GM12878 (cell line): ENCODE measurements around the gene GRHL1. TPM values are rescaled to one million over a fixed set of nuclear protein-coding genes. Genes with fewer than 3 reads are reported as not detected.

ENCODE experiments used
- ATAC-seq: fragments of 200-7000 bp; cut with Tn5 transposase; 3 replicates; pipeline ENCODE4 v1.9.1; 2020; ENCODE audit warnings: mild to moderate bottlenecking, moderate library complexity
- BruUV-seq: library from RNA; stranded (reverse); fragments of 400-500 nt; replicated peaks from 2 replicates; lab custom pipeline; 2021; lab: Mats Ljungman, UMichigan
- CTCF ChIA-PET: fragments of 300-600 bp; sonication (Branson Sonifier 250); formaldehyde crosslinking; extraction: SDS; loops from one replicate; lab custom pipeline; 2021; ENCODE audit warnings: inconsistent platforms; lab: Yijun Ruan, JAX
- POLR2A ChIA-PET: fragments of 350-600 bp; formaldehyde crosslinking; extraction: SDS; loops from one replicate; lab custom pipeline; 2021; ENCODE audit warnings: inconsistent platforms; lab: Charles Lee
- RAD21 ChIA-PET: fragments of 300-600 bp; sonication (Branson Sonifier 250); formaldehyde crosslinking; loops from one replicate; lab custom pipeline; 2023; ENCODE audit warnings: antibody characterized with exemption; ENCODE audit not compliant: unreplicated experiment; lab: Charles Lee
- SMC1A ChIA-PET: fragments of 300-600 bp; sonication (Branson Sonifier 250); formaldehyde crosslinking; loops from one replicate; lab custom pipeline; 2023; ENCODE audit not compliant: unreplicated experiment, uncharacterized antibody; lab: Charles Lee
- DNase-seq: peaks from one replicate; pipeline ENCODE4 v3.0.0-alpha.2; 2011; ENCODE audit warnings: low read depth, low spot score
- FAIRE-seq: peaks from 3 replicates; lab custom pipeline; 2011; peaks lifted over from hg19 to GRCh38; lab: Jason Lieb, UNC
- H2AFZ ChIP-seq: 2 replicates; pipeline ENCODE4 v1.6.0; 2011; ENCODE audit warnings: low read depth, low read length, control low read depth; ENCODE audit not compliant: control insufficient read depth
- H3K27ac ChIP-seq: 2 replicates; pipeline ENCODE4 v1.5.1; 2011; ENCODE audit warnings: control low read depth; ENCODE audit not compliant: control insufficient read depth, insufficient read depth
- H3K27me3 ChIP-seq, 2 experiments: replicated peaks in 1 of 2; 2 replicates each; pipeline versions ENCODE4 v1.6.0 to v1.6.1; 2011; ENCODE audit warnings: low read length in 1 of 2; ENCODE audit not compliant: control insufficient read depth in 2 of 2, insufficient read depth in 2 of 2
- H3K36me3 ChIP-seq, 2 experiments: 2 replicates each; pipeline ENCODE4 v1.5.1; 2011; ENCODE audit warnings: low read length in 1 of 2; ENCODE audit not compliant: control insufficient read depth in 2 of 2, insufficient read depth in 2 of 2
- H3K4me1 ChIP-seq: 2 replicates; pipeline ENCODE4 v1.6.1; 2011; ENCODE audit warnings: mild to moderate bottlenecking, low read length, moderate library complexity, mixed read lengths; ENCODE audit not compliant: control insufficient read depth, insufficient read depth
- H3K4me2 ChIP-seq: 2 replicates; pipeline ENCODE4 v1.6.0; 2011; ENCODE audit warnings: control low read depth; ENCODE audit not compliant: control insufficient read depth, insufficient read depth
- H3K4me3 ChIP-seq: fragments of 200-600 bp; sonication (generic); 2 replicates; pipeline ENCODE4 v1.5.1; 2016
- H3K79me2 ChIP-seq: 2 replicates; pipeline ENCODE4 v1.6.0; 2011; ENCODE audit warnings: low read length; ENCODE audit not compliant: control insufficient read depth, insufficient read depth
- H3K9ac ChIP-seq: 2 replicates; pipeline ENCODE4 v1.8.0; 2011; ENCODE audit warnings: low read length, control low read depth, mixed read lengths; ENCODE audit not compliant: control insufficient read depth, insufficient read depth
- H3K9me3 ChIP-seq: replicated peaks from 3 replicates; pipeline ENCODE4 v1.5.1; 2011; ENCODE audit warnings: mild to moderate bottlenecking, low read length; ENCODE audit not compliant: control insufficient read depth, insufficient read depth
- H4K20me1 ChIP-seq: 2 replicates; pipeline ENCODE4 v1.6.0; 2011; ENCODE audit not compliant: control insufficient read depth, insufficient read depth
- CEBPZ ChIP-seq: fragments of 150-350 bp; IDR thresholded peaks from 2 replicates; pipeline ENCODE4 v1.6.1; 2016; ENCODE audit warnings: low read depth, low read length
- NFXL1 ChIP-seq: fragments of 450-650 bp; IDR thresholded peaks from 2 replicates; pipeline ENCODE4 v1.6.1; 2017; ENCODE audit warnings: antibody characterized with exemption, mild to moderate bottlenecking, borderline replicate concordance
- NKRF ChIP-seq: fragments of 450-650 bp; conservative IDR thresholded peaks from 2 replicates; pipeline ENCODE4 v1.6.1; 2017; ENCODE audit warnings: mild to moderate bottlenecking, moderate library complexity
- NR2C2 ChIP-seq: IDR thresholded peaks from 2 replicates; pipeline ENCODE4 v1.6.1; 2011; ENCODE audit warnings: borderline replicate concordance, low read depth; ENCODE audit not compliant: control insufficient read depth, insufficient read length
- WRNIP1 ChIP-seq: IDR thresholded peaks from 2 replicates; pipeline ENCODE4 v1.6.1; 2011; ENCODE audit warnings: low read depth, low read length, improper control_type of control experiment, borderline replicate concordance
- WGBS: methylation state at CpG from one replicate; pipeline ENCODE4 v1.1.6; 2016; ENCODE audit warnings: low lambda C conversion rate; ENCODE audit not compliant: insufficient replicate concordance, insufficient coverage; ENCODE audit errors: missing lambda C conversion rate; 5-methylcytosine and 5-hydroxymethylcytosine counted together
- in situ Hi-C: fragments of 300-500 bp; cut with MboI; formaldehyde crosslinking; loops from 9 replicates; pipeline ENCODE4 v1.14.3; 2018; ENCODE audit warnings: mixed read lengths
- intact Hi-C: fragments of 100-400 bp; cut with micrococcal nuclease; formaldehyde crosslinking; loops from one replicate; pipeline ENCODE4 v1.14.2; 2022; ENCODE audit not compliant: unreplicated experiment
- polyA plus RNA-seq, 11 experiments: library from polyadenylated mRNA; depleted of rRNA in 4 of 11; unstranded in 6 of 11; stranded (reverse) in 5 of 11; fragments of >200 nt; fragmentation: Nextera tagmentation in 4 of 11; fragmentation: Illumina TruSeq in 1 of 11; extraction: Ambion mirVana in 4 of 11; extraction: Trizol in 1 of 11; gene quantifications; 1 replicate in 1 of 11; 2 replicates in 10 of 11; pipeline versions ENCODE4 v1.2.1 to v1.2.3, GENCODE V29; 2011 to 2016; ENCODE audit warnings: inconsistent platforms in 2 of 11, missing spikeins in 2 of 11, low read depth in 1 of 11
- total RNA-seq, 4 experiments: library from RNA; depleted of rRNA in 3 of 4; stranded (reverse); fragments of >200 nt in 3 of 4; fragmentation: Illumina TruSeq in 1 of 4; extraction: Trizol in 1 of 4; gene quantifications; 2 replicates each; pipeline versions ENCODE4 v1.2.1 to v1.2.3, GENCODE V29; 2013 to 2021
- TF ChIP-seq, protein P1 (sequence below): fragments of 450-650 bp; IDR thresholded peaks from 2 replicates; pipeline ENCODE4 v1.6.1; 2016; ENCODE audit warnings: mild to moderate bottlenecking
- TF ChIP-seq, protein P2 (sequence below): fragments of 450-650 bp; IDR thresholded peaks from 2 replicates; pipeline ENCODE4 v1.6.1; 2018; ENCODE audit warnings: mild to moderate bottlenecking, low read depth, moderate library complexity; ENCODE audit not compliant: partially characterized antibody

Gene GRHL1
- total and polyA plus RNA-seq, 10 of the 15 experiments (the other 5 are each of a cell fraction or from before 2014, with no cell fraction given) = 0.09 to 0.81 (median 0.28) TPM; not detected in 1

DNA sequence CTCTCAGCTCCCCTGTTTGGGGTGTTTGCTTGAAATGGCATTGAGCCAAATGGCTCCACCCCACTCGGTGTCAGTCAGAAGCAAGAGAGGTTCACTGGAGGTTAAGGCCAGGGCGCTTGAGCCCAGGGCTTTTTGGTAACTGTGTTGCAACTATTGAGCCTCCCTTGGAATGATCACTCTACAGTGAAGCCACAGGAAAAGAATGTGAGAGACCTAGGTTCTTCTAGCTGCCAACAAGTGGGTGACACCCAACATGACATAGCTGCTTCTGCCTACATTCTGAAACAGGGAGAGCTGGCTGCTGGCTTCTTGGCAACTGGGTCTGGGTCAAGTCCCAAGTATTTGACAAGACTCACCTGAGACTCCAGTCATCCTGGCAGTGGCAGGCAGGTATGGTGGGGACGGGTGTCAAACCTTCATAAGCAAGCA lies 7.1 kb upstream of the GRHL1 start (continued):
- TF ChIP-seq, protein P1, sequence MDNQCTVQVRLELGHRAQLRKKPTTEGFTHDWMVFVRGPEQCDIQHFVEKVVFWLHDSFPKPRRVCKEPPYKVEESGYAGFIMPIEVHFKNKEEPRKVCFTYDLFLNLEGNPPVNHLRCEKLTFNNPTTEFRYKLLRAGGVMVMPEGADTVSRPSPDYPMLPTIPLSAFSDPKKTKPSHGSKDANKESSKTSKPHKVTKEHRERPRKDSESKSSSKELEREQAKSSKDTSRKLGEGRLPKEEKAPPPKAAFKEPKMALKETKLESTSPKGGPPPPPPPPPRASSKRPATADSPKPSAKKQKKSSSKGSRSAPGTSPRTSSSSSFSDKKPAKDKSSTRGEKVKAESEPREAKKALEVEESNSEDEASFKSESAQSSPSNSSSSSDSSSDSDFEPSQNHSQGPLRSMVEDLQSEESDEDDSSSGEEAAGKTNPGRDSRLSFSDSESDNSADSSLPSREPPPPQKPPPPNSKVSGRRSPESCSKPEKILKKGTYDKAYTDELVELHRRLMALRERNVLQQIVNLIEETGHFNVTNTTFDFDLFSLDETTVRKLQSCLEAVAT = no peak
- no peak for TF ChIP-seq CEBPZ
- TF ChIP-seq, all 136 proteins: peak for 0

DNA sequence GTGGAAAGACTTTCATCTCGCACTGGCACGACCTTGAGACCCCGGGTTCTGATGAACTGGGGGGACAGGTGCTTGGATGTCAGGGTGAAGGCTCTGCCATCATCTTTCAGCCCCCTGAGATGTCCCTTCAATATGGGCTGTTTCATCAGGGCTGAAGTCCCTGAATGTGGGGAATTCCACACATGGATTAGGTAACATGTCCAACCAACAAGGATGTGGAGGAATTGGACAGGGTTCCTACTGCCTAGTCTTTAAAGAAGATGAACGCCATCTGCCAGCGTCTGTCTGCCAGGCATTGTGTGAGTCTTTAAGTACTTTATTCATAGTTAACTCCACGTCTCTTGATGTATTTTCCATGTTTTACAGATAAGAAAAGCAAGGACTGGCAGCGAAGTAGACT lies 5.9 kb upstream of the GRHL1 start:
- no peaks in the 10 kb centered on the region for H3K79me2 ChIP-seq
- no peaks in the 10 kb centered on the region for H3K36me3 ChIP-seq
- intact Hi-C loops = no loop called here
- H3K4me3 ChIP-seq = no peak overlapping the region
- ChIA-PET CTCF (no interaction called here), POLR2A (no interaction called here), RAD21 (no interaction called here), SMC1A (interaction anchor here (0.7 kb wide), 1 partner anchor 111 kb away, joined by 3 read pairs; no protein-coding TSS in a partner anchor)
- 0 out of 4 replicates have a peak, but pooled peaks cover 0 to 5% of the 10 kb centered on the region in 2 experiments for H3K27me3 ChIP-seq
- FAIRE-seq (no peak), DNase-seq (no peak), ATAC-seq (no peak)
- no peaks in the 10 kb centered on the region for H4K20me1 ChIP-seq
- no peak overlapping the region for H2AFZ ChIP-seq
- no peak overlapping the region for H3K9ac ChIP-seq
- H3K27ac ChIP-seq = no peak overlapping the region
- no TSS peak for BruUV-seq
- H3K4me2 ChIP-seq = no peak overlapping the region
- H3K9me3 ChIP-seq = no peaks in the 10 kb centered on the region
- in situ Hi-C loops = no loop called here
- TF ChIP-seq WRNIP1 (no peak), NR2C2 (no peak), NFXL1 (no peak), NKRF (no peak)
- TF ChIP-seq, protein P2, sequence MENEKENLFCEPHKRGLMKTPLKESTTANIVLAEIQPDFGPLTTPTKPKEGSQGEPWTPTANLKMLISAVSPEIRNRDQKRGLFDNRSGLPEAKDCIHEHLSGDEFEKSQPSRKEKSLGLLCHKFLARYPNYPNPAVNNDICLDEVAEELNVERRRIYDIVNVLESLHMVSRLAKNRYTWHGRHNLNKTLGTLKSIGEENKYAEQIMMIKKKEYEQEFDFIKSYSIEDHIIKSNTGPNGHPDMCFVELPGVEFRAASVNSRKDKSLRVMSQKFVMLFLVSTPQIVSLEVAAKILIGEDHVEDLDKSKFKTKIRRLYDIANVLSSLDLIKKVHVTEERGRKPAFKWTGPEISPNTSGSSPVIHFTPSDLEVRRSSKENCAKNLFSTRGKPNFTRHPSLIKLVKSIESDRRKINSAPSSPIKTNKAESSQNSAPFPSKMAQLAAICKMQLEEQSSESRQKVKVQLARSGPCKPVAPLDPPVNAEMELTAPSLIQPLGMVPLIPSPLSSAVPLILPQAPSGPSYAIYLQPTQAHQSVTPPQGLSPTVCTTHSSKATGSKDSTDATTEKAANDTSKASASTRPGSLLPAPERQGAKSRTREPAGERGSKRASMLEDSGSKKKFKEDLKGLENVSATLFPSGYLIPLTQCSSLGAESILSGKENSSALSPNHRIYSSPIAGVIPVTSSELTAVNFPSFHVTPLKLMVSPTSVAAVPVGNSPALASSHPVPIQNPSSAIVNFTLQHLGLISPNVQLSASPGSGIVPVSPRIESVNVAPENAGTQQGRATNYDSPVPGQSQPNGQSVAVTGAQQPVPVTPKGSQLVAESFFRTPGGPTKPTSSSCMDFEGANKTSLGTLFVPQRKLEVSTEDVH = no peak
- H3K4me1 ChIP-seq = peaks cover 6% of the 10 kb centered on the region; the same call in 1 of the 2 replicates
- 12% methylated on average over 7 of the region's 7 CpGs for WGBS
